MCF 10A (cell line): Measurements from ENCODE around the gene CNPY1. TPM values are rescaled to one million over a fixed set of nuclear protein-coding genes. Genes with fewer than 3 reads are reported as not detected.
A peak's percentile ranks its signal among the peaks of the same experiment; 100 is the strongest.
"Not testable (repeated sequence)": the region's sequence is repeated elsewhere in the genome, so short reads cannot be mapped to it uniquely, and the experiment has no call there.

Experiments
- Bru-seq: library from RNA; stranded (reverse); fragments of 400-500 nt; gene quantifications from one replicate; lab custom pipeline; 2021; lab: Mats Ljungman, UMichigan
- BruChase-seq, 2 experiments: library from RNA; stranded (reverse); fragments of 400-500 nt; gene quantifications; one replicate each; lab custom pipeline; 2021; lab: Mats Ljungman, UMichigan
- BruUV-seq: library from RNA; stranded (reverse); fragments of 400-500 nt; replicated peaks from 2 replicates; lab custom pipeline; 2021; lab: Mats Ljungman, UMichigan
- CTCF ChIA-PET: fragments of 300-600 bp; sonication (Branson Sonifier 250); formaldehyde crosslinking; extraction: SDS; loops from one replicate; lab custom pipeline; 2021; ENCODE audit warnings: antibody characterized with exemption, inconsistent platforms; lab: Yijun Ruan, JAX
- POLR2A ChIA-PET: fragments of 300-600, 350-650 bp; sonication (Branson Sonifier 250); formaldehyde crosslinking; extraction: SDS; loops from one replicate; lab custom pipeline; 2020; ENCODE audit warnings: antibody characterized with exemption, inconsistent platforms; lab: Yijun Ruan, JAX
- DNase-seq: peaks from one replicate; pipeline ENCODE4 v3.0.0-alpha.2; 2018; ENCODE audit not compliant: unreplicated experiment
- H3K27ac Mint-ChIP-seq: one replicate; pipeline ENCODE4 v1.8.0; 2022; ENCODE audit warnings: mild to moderate bottlenecking, low read depth, mixed read lengths; ENCODE audit not compliant: unreplicated experiment
- H3K27me3 Mint-ChIP-seq: one replicate; pipeline ENCODE4 v1.8.0; 2022; ENCODE audit warnings: mixed read lengths; ENCODE audit not compliant: insufficient read depth, unreplicated experiment
- H3K36me3 Mint-ChIP-seq: one replicate; pipeline ENCODE4 v1.8.0; 2022; ENCODE audit warnings: mild to moderate bottlenecking, moderate library complexity, mixed read lengths; ENCODE audit not compliant: insufficient read depth, unreplicated experiment
- H3K4me1 Mint-ChIP-seq: one replicate; pipeline ENCODE4 v1.8.0; 2022; ENCODE audit warnings: mixed read lengths; ENCODE audit not compliant: insufficient read depth, unreplicated experiment
- H3K4me3 Mint-ChIP-seq: one replicate; pipeline ENCODE4 v1.8.0; 2022; ENCODE audit warnings: mild to moderate bottlenecking, moderate library complexity, mixed read lengths; ENCODE audit not compliant: unreplicated experiment
- H3K9me3 Mint-ChIP-seq: one replicate; pipeline ENCODE4 v1.8.0; 2022; ENCODE audit warnings: mixed read lengths; ENCODE audit not compliant: unreplicated experiment
- intact Hi-C: fragments of 100-400 bp; cut with micrococcal nuclease; formaldehyde crosslinking; loops from 2 replicates; pipeline ENCODE4 v1.14.1; 2022
- long read RNA-seq: library from polyadenylated mRNA; stranded (forward); transcript quantifications from one replicate; pipeline ENCODE4 v2.0.0, GENCODE V29; 2022
- total RNA-seq: library from RNA; stranded (reverse); gene quantifications from 2 replicates; pipeline ENCODE4 v1.2.3, GENCODE V29; 2022
- TF ChIP-seq, protein P1 (sequence below): fragments of 200-600 bp; IDR thresholded peaks from one replicate; pipeline ENCODE4 v1.8.0; 2022; ENCODE audit warnings: antibody characterized with exemption, mild to moderate bottlenecking; ENCODE audit not compliant: unreplicated experiment

Gene CNPY1
- total RNA-seq = not detected in 2 replicates
- Bru-seq, nascent RNA = percentile 4 among the genes with signal in this experiment
- BruChase-seq, experiment 1, labeled RNA remaining after a 6-hour chase = percentile 11 among the genes with signal in this experiment
- percentile 6 among the genes with signal in this experiment for BruChase-seq, experiment 2, labeled RNA remaining after a 2-hour chase
- long read RNA-seq = 0 reads

GRCh38 chr7:155546449-155546848 lies at the start of gene CNPY1:
TSS of gene CNPY1 (minus strand) at chr7:155546559. CDS start at chr7:155545929, 630 bp downstream.
- peak within 1 kb of the TSS; percentile 47 for H3K27ac Mint-ChIP-seq
- peak; percentile 50 for DNase-seq
- H3K4me3 Mint-ChIP-seq, H3K36me3 Mint-ChIP-seq, H3K9me3 Mint-ChIP-seq, H3K27me3 Mint-ChIP-seq, H3K4me1 Mint-ChIP-seq, BruUV-seq, intact Hi-C loops: not testable (repeated sequence)
- CTCF ChIA-PET = interaction anchor here (0.7 to 0.8 kb wide), 4 partner anchors 15 to 1233 kb away, joined by 3 read pairs; no protein-coding TSS in a partner anchor
- POLR2A ChIA-PET = interaction anchor here (1.0 to 1.1 kb wide), 2 partner anchors 38 to 48 kb away, joined by 3 read pairs; no protein-coding TSS in a partner anchor

DNA sequence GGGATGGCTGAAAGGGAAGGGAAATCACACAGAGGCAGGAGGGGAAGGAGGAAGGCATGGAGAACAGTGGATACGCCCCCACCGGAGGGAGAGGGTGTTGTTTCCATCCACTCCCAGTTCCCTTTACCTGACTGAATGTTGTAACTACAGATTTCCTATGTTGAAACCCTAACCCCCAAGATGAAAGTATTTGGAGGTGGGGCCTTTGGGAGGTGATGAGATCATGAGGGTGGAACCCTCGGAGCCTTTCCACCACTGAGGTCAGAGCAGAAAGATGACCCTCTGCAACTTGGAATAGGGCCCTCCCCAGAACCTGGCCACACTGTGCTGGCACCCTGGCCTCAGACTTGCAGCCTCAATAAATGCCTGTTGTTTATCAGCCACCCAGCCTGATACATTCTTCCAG lies 48.6 kb upstream of the CNPY1 start:
- H3K9me3 Mint-ChIP-seq = no peaks in the 10 kb centered on the region
- BruUV-seq = no TSS peak
- peaks cover 12% of the 10 kb centered on the region for H3K27me3 Mint-ChIP-seq
- TF ChIP-seq, protein P1, sequence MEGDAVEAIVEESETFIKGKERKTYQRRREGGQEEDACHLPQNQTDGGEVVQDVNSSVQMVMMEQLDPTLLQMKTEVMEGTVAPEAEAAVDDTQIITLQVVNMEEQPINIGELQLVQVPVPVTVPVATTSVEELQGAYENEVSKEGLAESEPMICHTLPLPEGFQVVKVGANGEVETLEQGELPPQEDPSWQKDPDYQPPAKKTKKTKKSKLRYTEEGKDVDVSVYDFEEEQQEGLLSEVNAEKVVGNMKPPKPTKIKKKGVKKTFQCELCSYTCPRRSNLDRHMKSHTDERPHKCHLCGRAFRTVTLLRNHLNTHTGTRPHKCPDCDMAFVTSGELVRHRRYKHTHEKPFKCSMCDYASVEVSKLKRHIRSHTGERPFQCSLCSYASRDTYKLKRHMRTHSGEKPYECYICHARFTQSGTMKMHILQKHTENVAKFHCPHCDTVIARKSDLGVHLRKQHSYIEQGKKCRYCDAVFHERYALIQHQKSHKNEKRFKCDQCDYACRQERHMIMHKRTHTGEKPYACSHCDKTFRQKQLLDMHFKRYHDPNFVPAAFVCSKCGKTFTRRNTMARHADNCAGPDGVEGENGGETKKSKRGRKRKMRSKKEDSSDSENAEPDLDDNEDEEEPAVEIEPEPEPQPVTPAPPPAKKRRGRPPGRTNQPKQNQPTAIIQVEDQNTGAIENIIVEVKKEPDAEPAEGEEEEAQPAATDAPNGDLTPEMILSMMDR = no peak
- CTCF ChIA-PET = interaction anchor here (1.2 to 6.8 kb wide), 3 partner anchors 10 to 143 kb away, joined by 4 to 74 read pairs (median 5); no protein-coding TSS in a partner anchor
- peak; percentile 84 for DNase-seq
- peaks cover 25% of the 10 kb centered on the region for H3K4me1 Mint-ChIP-seq
- intact Hi-C loops = loop anchor here (5.0 to 10.0 kb wide), 3 partner anchors 52 to 668 kb away; no protein-coding TSS in a partner anchor
- POLR2A ChIA-PET = interaction anchor here (0.9 to 1.0 kb wide), 2 partner anchors 10 to 49 kb away, joined by 3 read pairs; partner anchors contain the start of gene CNPY1
- no peaks in the 10 kb centered on the region for H3K36me3 Mint-ChIP-seq
- H3K4me3 Mint-ChIP-seq = no peak overlapping the region
- H3K27ac Mint-ChIP-seq = no peak overlapping the region

- no peak overlapping the region for H3K4me3 Mint-ChIP-seq
- no peaks in the 10 kb centered on the region for H3K36me3 Mint-ChIP-seq
- no peaks in the 10 kb centered on the region for H3K9me3 Mint-ChIP-seq
- intact Hi-C loops = loop anchor here (10.0 kb wide), 1 partner anchor 209 kb away; no protein-coding TSS in a partner anchor
- H3K27ac Mint-ChIP-seq = no peak overlapping the region
- H3K4me1 Mint-ChIP-seq = peaks cover 25% of the 10 kb centered on the region
- peaks cover 5% of the 10 kb centered on the region for H3K27me3 Mint-ChIP-seq
- ChIA-PET CTCF (interaction anchor here (1.1 to 6.8 kb wide), 5 partner anchors 11 to 148 kb away, joined by 3 to 74 read pairs (median 4); no protein-coding TSS in a partner anchor), POLR2A (interaction anchor here (1.0 kb wide), 1 partner anchor 48 kb away, joined by 3 read pairs; the partner anchor contains the start of gene CNPY1)
- DNase-seq = no peak
- TF ChIP-seq, protein P1 = no peak
- no TSS peak for BruUV-seq
Measured at GRCh38 chr7:155594163-155594732, 47.9 kb upstream of the CNPY1 start.

DNA sequence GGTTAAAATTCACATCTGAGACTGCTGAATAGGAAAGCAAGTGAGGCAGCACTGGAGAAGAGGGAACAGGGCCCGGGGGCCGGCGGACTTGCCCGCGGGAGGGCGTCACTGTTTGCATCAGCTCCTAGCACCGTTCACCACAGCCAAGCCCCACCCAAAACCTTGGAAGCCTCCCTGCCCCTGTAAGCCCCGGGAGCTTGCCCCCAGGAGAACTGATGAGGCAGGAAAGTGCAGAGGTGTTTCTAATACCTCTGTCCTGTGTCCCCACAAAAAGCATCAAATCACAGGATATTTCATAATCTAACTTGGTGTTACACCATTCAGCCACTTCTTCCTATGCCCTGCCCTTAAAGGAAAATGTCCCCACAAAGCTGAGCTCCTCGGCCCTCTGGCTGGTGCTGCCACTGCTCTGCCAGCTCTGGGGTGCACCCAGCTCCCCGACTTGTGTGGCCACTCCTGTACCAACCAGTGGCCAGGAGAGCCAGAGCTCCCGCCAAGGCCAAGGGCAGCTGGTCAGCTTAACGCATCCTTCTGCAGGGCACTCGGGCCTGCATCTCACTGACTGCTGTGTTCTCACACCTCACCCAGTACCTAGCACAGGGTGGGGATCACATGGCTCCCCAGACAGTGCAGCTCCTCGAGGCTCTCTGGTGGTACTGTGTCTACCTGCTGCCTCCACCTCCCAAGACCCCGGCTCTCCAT lies 47.3 kb upstream of the CNPY1 start:
- CTCF ChIA-PET = interaction anchor here (0.6 to 6.8 kb wide), 7 partner anchors 11 to 680 kb away, joined by 3 to 74 read pairs (median 4); no protein-coding TSS in a partner anchor
- intact Hi-C loops = loop anchor here (10.0 kb wide), 1 partner anchor 209 kb away; no protein-coding TSS in a partner anchor
- DNase-seq = peak; percentile 72
- no TSS peak for BruUV-seq
- TF ChIP-seq, protein P1 = no peak
- POLR2A ChIA-PET = interaction anchor here (1.0 kb wide), 1 partner anchor 47 kb away, joined by 3 read pairs; the partner anchor contains the start of gene CNPY1
- H3K27ac Mint-ChIP-seq = no peak overlapping the region
- H3K9me3 Mint-ChIP-seq = no peaks in the 10 kb centered on the region
- no peak overlapping the region for H3K4me3 Mint-ChIP-seq
- no peaks in the 10 kb centered on the region for H3K36me3 Mint-ChIP-seq
- no peaks in the 10 kb centered on the region for H3K27me3 Mint-ChIP-seq
- peaks cover 19% of the 10 kb centered on the region for H3K4me1 Mint-ChIP-seq
